Loucy (cell line): Measurements from ENCODE around the gene VSIG2.
"Not testable (repeated sequence)": the region's sequence is repeated elsewhere in the genome, so short reads cannot be mapped to it uniquely, and the experiment has no call there.

Source experiments
- H2AFZ ChIP-seq: fragments of 200-600 bp; sonication (generic); 2 replicates; pipeline ENCODE4 v1.6.0; 2016; ENCODE audit warnings: antibody characterized with exemption, mild to moderate bottlenecking, low read length, moderate library complexity
- H3F3A ChIP-seq: fragments of 200-600 bp; 2 replicates; pipeline ENCODE4 v1.6.0; 2016; ENCODE audit warnings: antibody characterized with exemption, low read depth, mild to moderate bottlenecking
- H3K27me3 ChIP-seq: fragments of 200-600 bp; sonication (generic); 2 replicates; pipeline ENCODE4 v1.6.1; 2014; ENCODE audit warnings: low read length, mild to moderate bottlenecking; ENCODE audit not compliant: insufficient read depth, poor library complexity, severe bottlenecking
- H3K36me3 ChIP-seq: fragments of 200-600 bp; sonication (generic); 2 replicates; pipeline ENCODE4 v1.6.1; 2016; ENCODE audit warnings: low read length; ENCODE audit not compliant: insufficient read depth
- H3K4me1 ChIP-seq: fragments of 200-600 bp; sonication (generic); 2 replicates; pipeline ENCODE4 v1.5.1; 2014; ENCODE audit warnings: low read length, mild to moderate bottlenecking; ENCODE audit not compliant: insufficient read depth, poor library complexity, severe bottlenecking
- H3K4me2 ChIP-seq: fragments of 200-600 bp; sonication (generic); 2 replicates; pipeline ENCODE4 v1.6.0; 2014; ENCODE audit warnings: antibody characterized with exemption, low read length, low read depth, mild to moderate bottlenecking; ENCODE audit not compliant: poor library complexity, severe bottlenecking
- H3K4me3 ChIP-seq: fragments of 200-600 bp; sonication (generic); 2 replicates; pipeline ENCODE4 v1.5.1; 2014; ENCODE audit warnings: low read length, mild to moderate bottlenecking, mixed read lengths; ENCODE audit not compliant: poor library complexity, severe bottlenecking
- H3K79me2 ChIP-seq: fragments of 200-600 bp; sonication (generic); 2 replicates; pipeline ENCODE4 v1.6.1; 2014; ENCODE audit warnings: low read length; ENCODE audit not compliant: insufficient read depth
- H3K9ac ChIP-seq: fragments of 200-600 bp; sonication (generic); 2 replicates; pipeline ENCODE4 v1.6.0; 2014; ENCODE audit warnings: mild to moderate bottlenecking, low read depth, low read length, moderate library complexity; ENCODE audit not compliant: poor library complexity, severe bottlenecking
- H3K9me2 ChIP-seq: fragments of 200-600 bp; sonication (generic); replicated peaks from 2 replicates; pipeline ENCODE4 v1.6.1; 2016; ENCODE audit warnings: low read depth, low read length, mixed read lengths
- H3K9me3 ChIP-seq: fragments of 200-600 bp; sonication (generic); 2 replicates; pipeline ENCODE4 v1.6.1; 2014; ENCODE audit warnings: mild to moderate bottlenecking, antibody characterized with exemption, low read length, low read depth; ENCODE audit not compliant: insufficient read depth
- H4K20me1 ChIP-seq: fragments of 200-600 bp; sonication (generic); 2 replicates; pipeline ENCODE4 v1.6.0; 2014; ENCODE audit warnings: antibody characterized with exemption, low read length, mild to moderate bottlenecking; ENCODE audit not compliant: insufficient read depth, poor library complexity, severe bottlenecking
- EZH2phosphoT487 ChIP-seq: fragments of 200-600 bp; IDR thresholded peaks from 2 replicates; pipeline ENCODE4 v1.6.1; 2018; ENCODE audit warnings: antibody characterized with exemption, mild to moderate bottlenecking, moderate library complexity, borderline replicate concordance
- TF ChIP-seq, protein P1 (sequence below): fragments of 200-600 bp; sonication (generic); conservative IDR thresholded peaks from 2 replicates; pipeline ENCODE4 v1.5.1; 2014; ENCODE audit warnings: mild to moderate bottlenecking, antibody characterized with exemption, low read length

VSIG2 gene

DNA sequence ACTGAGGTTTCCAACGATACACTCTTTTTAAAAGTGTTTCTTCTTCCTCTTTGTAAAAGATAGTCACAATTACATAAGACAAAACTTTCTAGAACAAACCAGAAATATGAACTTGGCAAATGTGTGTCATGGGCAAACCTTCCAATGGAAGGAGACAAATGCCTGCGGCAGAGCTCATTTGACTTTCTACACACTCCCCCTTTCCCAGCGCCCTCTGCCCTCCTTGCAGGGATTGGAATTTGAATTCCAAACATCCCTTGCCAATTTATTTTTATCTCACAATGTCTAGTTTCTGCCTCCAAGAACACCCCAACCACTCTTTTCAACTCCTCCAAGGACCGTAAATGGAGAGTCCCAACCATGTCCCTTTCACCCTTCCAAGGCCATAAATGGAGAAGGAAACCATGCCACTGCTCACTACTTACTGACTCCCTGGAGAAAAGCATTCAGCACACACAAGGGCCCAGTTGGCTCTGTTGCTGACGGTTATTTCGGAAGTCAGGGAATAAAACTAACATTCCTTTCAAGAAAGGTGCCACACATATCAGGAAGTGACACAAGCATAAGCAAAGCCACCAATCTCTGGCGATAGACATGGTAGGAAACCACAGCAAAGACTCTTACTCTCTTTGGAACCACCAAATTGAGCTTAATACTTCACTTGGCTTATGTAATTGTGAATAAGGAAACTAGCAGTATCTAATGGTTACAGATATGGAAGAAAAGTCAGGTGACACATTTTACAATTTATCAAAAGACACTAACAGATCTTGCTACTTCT lies 25.0 kb upstream of the VSIG2 start:
- Histone ChIP-seq H3K4me1 (peaks cover 9% of the 10 kb centered on the region), H3K9me3 (no peaks in the 10 kb centered on the region), H3K4me3 (no peak overlapping the region), H3K79me2 (no peaks in the 10 kb centered on the region), H3K36me3 (peaks cover 3% of the 10 kb centered on the region; the same call in 1 of the 2 replicates), H3K9me2 (no peaks in the 10 kb centered on the region), H2AFZ (no peak overlapping the region), H3K4me2 (no peak overlapping the region), H3K27me3 (no peaks in the 10 kb centered on the region), H3F3A (no peaks in the 10 kb centered on the region), H3K9ac (no peak overlapping the region), H4K20me1 (no peaks in the 10 kb centered on the region)
- TF ChIP-seq EZH2phosphoT487: no peak
- TF ChIP-seq, protein P1, sequence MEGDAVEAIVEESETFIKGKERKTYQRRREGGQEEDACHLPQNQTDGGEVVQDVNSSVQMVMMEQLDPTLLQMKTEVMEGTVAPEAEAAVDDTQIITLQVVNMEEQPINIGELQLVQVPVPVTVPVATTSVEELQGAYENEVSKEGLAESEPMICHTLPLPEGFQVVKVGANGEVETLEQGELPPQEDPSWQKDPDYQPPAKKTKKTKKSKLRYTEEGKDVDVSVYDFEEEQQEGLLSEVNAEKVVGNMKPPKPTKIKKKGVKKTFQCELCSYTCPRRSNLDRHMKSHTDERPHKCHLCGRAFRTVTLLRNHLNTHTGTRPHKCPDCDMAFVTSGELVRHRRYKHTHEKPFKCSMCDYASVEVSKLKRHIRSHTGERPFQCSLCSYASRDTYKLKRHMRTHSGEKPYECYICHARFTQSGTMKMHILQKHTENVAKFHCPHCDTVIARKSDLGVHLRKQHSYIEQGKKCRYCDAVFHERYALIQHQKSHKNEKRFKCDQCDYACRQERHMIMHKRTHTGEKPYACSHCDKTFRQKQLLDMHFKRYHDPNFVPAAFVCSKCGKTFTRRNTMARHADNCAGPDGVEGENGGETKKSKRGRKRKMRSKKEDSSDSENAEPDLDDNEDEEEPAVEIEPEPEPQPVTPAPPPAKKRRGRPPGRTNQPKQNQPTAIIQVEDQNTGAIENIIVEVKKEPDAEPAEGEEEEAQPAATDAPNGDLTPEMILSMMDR: no peak

DNA sequence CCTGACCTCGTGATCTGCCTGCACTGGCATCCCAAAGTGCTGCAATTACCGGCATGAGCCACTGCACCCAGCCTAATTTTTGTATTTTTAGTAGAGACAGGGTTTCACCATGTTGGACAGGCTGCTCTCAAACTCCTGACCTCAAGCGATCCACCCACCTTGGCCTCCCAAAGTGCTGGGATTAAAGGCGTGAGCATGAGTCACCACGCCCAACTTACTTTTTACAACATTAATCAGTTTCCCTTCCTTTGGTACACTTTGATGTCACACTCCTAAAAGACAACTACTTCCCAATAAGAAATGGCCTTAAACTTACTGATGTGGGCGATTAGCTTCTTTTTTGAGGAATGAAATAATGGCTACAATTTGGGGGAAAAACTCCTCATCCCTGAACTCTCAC lies 18.9 kb upstream of the VSIG2 start:
- not testable (repeated sequence) for H3K27me3 ChIP-seq, H3K4me1 ChIP-seq, H3K9me2 ChIP-seq, H3K4me3 ChIP-seq, H3K9ac ChIP-seq, H3K9me3 ChIP-seq, H4K20me1 ChIP-seq, H3F3A ChIP-seq, H3K79me2 ChIP-seq, H2AFZ ChIP-seq, H3K4me2 ChIP-seq
- H3K36me3 ChIP-seq: peaks cover 30% of the 10 kb centered on the region; the same call in 1 of the 2 replicates

DNA sequence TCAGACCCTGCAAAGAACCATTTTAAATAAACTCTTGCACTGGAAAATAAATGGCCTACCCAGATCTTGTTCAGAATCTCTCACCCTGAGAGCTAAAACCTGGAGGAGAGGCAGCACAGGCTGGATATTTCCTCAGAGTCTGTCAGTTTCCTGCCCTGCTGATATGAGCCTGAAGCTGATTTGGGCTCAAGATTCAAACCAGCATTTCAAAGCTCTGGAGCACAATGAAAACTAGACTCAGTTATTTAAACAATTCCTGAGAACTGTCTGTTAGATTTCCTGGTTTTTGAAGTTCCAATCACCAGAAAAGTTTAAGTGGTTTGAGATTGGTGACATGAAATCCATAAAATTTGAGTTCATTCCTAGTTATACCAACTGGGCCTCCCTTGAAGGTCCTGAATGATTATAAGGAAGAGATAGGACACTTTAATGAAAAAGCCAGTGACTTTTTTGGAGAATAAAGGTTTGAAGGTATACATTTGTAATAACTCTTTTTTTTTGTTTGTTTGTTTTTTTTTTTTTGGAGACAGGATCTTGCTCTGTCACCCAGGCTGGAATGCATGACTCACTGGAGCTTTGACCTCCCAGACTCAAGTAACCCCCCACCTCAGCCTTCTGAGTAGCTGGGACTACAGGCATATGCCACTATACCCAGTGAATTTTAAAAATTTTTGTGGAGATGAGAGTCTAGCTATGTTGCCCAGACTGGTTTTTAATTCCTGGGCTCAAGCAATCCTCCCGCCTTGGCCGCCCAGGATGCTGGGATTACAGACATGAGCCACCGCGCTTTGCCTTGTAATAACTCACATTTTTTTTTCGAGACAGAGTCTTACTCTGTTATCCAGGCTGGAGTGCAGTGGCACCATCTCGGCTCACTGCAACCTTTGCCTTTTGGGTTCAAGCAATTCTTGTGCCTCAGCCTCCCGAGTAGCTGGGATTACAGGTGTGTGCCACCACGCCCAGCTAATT lies 18.0 kb upstream of the VSIG2 start:
- Histone ChIP-seq H3K79me2 (no peaks in the 10 kb centered on the region), H3K9ac (no peak overlapping the region), H3K9me2 (no peaks in the 10 kb centered on the region), H3K9me3 (no peaks in the 10 kb centered on the region), H3K27me3 (no peaks in the 10 kb centered on the region), H3F3A (no peaks in the 10 kb centered on the region), H3K4me2 (no peak overlapping the region), H3K4me3 (no peak overlapping the region), H2AFZ (no peak overlapping the region), H4K20me1 (no peaks in the 10 kb centered on the region), H3K36me3 (peaks cover 30% of the 10 kb centered on the region; the same call in 1 of the 2 replicates), H3K4me1 (no peaks in the 10 kb centered on the region)
- TF ChIP-seq, protein P1: no peak
- no peak for TF ChIP-seq EZH2phosphoT487
